ENCODE data around the gene CCM2.

The CCM2 gene

DNA sequence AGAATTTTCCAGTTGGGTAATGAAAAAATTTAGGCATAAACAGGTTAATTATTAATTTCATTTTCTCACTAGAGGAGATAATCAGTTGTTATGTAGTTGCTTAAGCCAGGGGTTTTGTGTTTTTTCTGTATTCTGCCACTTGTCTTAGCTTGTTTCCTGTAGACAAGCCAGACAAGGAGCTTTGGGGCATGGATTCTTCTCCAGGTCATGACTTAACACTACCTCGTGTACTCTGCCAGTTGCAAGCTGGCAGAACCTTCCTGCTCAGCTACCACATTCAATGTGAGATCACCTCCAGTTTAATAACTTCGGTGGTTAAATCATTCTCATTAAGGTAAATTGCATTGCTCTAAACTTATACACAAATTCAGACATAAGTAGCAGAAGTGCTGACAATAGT, 1.8 kb downstream of the CCM2 start:
- no peaks in the 10 kb centered on the region for H3K27me3 ChIP-seq (ENCODE audit: insufficient read depth, low read length)
- no peak overlapping the region for H3K14ac ChIP-seq (ENCODE audit: low read length)
- H3K23ac ChIP-seq (ENCODE audit: low read length), result no peak overlapping the region
- no peak overlapping the region for H3K4me2 ChIP-seq (ENCODE audit: low read length)
- H3K18ac ChIP-seq (ENCODE audit: low read length), result no peak overlapping the region
- H2BK12ac ChIP-seq (ENCODE audit: low read length), result no peak overlapping the region
- WGBS (ENCODE audit: extremely low coverage, insufficient coverage, insufficient read length), result no CpG with 5 or more reads among the region's 2 CpGs
- no peaks in the 10 kb centered on the region for H3K9me3 ChIP-seq (ENCODE audit: insufficient read depth, low read depth, low read length)
- DNase-seq, result no peak
- H2BK120ac ChIP-seq (ENCODE audit: insufficient read depth, low read length, poor library complexity), result no peak overlapping the region
- no peak overlapping the region for H4K12ac ChIP-seq (ENCODE audit: low read depth, low read length)
- no peak overlapping the region for H4K91ac ChIP-seq (ENCODE audit: low read depth, low read length)
- H2BK5ac ChIP-seq (ENCODE audit: low read depth, low read length, poor library complexity), result no peak overlapping the region
- no peak overlapping the region for H3K4me3 ChIP-seq (ENCODE audit: low read depth, low read length)
- no peak overlapping the region for H3K27ac ChIP-seq (ENCODE audit: low read depth, low read length)
- peaks cover 0 to 5% of the 10 kb centered on the region in 2 experiments for H3K36me3 ChIP-seq (ENCODE audit: control insufficient read depth in 1 of 2, insufficient read depth in 2 of 2, low read length in 2 of 2)
- no peak overlapping the region for H2AK5ac ChIP-seq (ENCODE audit: low read length)
- peaks cover 3 to 5% of the 10 kb centered on the region in 2 experiments for H3K4me1 ChIP-seq (ENCODE audit: control insufficient read depth in 1 of 2, insufficient read depth in 2 of 2, low read length in 2 of 2)
- H3K4ac ChIP-seq (ENCODE audit: low read depth, low read length), result no peak overlapping the region
- H2AFZ ChIP-seq (ENCODE audit: insufficient read depth, low read length, poor library complexity), result no peak overlapping the region
- no peak overlapping the region for H4K8ac ChIP-seq (ENCODE audit: low read depth, low read length)
- H3K79me2 ChIP-seq (ENCODE audit: control insufficient read depth, insufficient read depth, low read length, poor library complexity), result peaks cover 14% of the 10 kb centered on the region
- no peak overlapping the region for H3K9ac ChIP-seq (ENCODE audit: low read length)
- H3K79me1 ChIP-seq (ENCODE audit: low read length), result peaks cover 7% of the 10 kb centered on the region

GRCh38 chr7:45003789-45004188, 3.8 kb downstream of the CCM2 start:
- H3K27ac ChIP-seq (ENCODE audit: low read depth, low read length), result no peak overlapping the region
- H3K79me2 ChIP-seq (ENCODE audit: control insufficient read depth, insufficient read depth, low read length, poor library complexity), result peaks cover 14% of the 10 kb centered on the region
- no peak overlapping the region for H2BK120ac ChIP-seq (ENCODE audit: insufficient read depth, low read length, poor library complexity)
- H3K4me2 ChIP-seq (ENCODE audit: low read length), result no peak overlapping the region
- H3K9me3 ChIP-seq (ENCODE audit: insufficient read depth, low read depth, low read length), result no peaks in the 10 kb centered on the region
- H3K4me3 ChIP-seq (ENCODE audit: low read depth, low read length), result no peak overlapping the region
- WGBS (ENCODE audit: extremely low coverage, insufficient coverage, insufficient read length), result no CpG with 5 or more reads among the region's 4 CpGs
- H4K91ac ChIP-seq (ENCODE audit: low read depth, low read length), result no peak overlapping the region
- no peak overlapping the region for H4K12ac ChIP-seq (ENCODE audit: low read depth, low read length)
- no peaks in the 10 kb centered on the region for H3K27me3 ChIP-seq (ENCODE audit: insufficient read depth, low read length)
- no peak overlapping the region for H3K18ac ChIP-seq (ENCODE audit: low read length)
- peaks cover 0 to 8% of the 10 kb centered on the region in 2 experiments for H3K36me3 ChIP-seq (ENCODE audit: control insufficient read depth in 1 of 2, insufficient read depth in 2 of 2, low read length in 2 of 2)
- H2BK5ac ChIP-seq (ENCODE audit: low read depth, low read length, poor library complexity), result no peak overlapping the region
- no peak overlapping the region for H2BK12ac ChIP-seq (ENCODE audit: low read length)
- no peak overlapping the region for H3K23ac ChIP-seq (ENCODE audit: low read length)
- no peak overlapping the region for H3K4ac ChIP-seq (ENCODE audit: low read depth, low read length)
- H4K8ac ChIP-seq (ENCODE audit: low read depth, low read length), result no peak overlapping the region
- H2AK5ac ChIP-seq (ENCODE audit: low read length), result no peak overlapping the region
- no peak overlapping the region for H3K14ac ChIP-seq (ENCODE audit: low read length)
- H3K4me1 ChIP-seq (ENCODE audit: control insufficient read depth in 1 of 2, insufficient read depth in 2 of 2, low read length in 2 of 2), result peaks cover 3 to 5% of the 10 kb centered on the region in 2 experiments
- no peak for DNase-seq
- peaks cover 7% of the 10 kb centered on the region for H3K79me1 ChIP-seq (ENCODE audit: low read length)
- no peak overlapping the region for H2AFZ ChIP-seq (ENCODE audit: insufficient read depth, low read length, poor library complexity)
- H3K9ac ChIP-seq (ENCODE audit: low read length), result no peak overlapping the region

- Histone ChIP-seq H2BK12ac (ENCODE audit: low read length) (no peak overlapping the region), H2BK5ac (ENCODE audit: low read depth, low read length, poor library complexity) (no peak overlapping the region), H3K4me3 (ENCODE audit: low read depth, low read length) (no peak overlapping the region), H4K12ac (ENCODE audit: low read depth, low read length) (no peak overlapping the region), H3K4ac (ENCODE audit: low read depth, low read length) (no peak overlapping the region), H2AK5ac (ENCODE audit: low read length) (no peak overlapping the region), H4K8ac (ENCODE audit: low read depth, low read length) (no peak overlapping the region), H3K18ac (ENCODE audit: low read length) (no peak overlapping the region), H3K79me1 (ENCODE audit: low read length) (no peaks in the 10 kb centered on the region), H3K9ac (ENCODE audit: low read length) (no peak overlapping the region), H3K27ac (ENCODE audit: low read depth, low read length) (no peak overlapping the region), H3K4me1 (ENCODE audit: control insufficient read depth in 1 of 2, insufficient read depth in 2 of 2, low read length in 2 of 2) (no peaks in the 10 kb centered on the region), H4K91ac (ENCODE audit: low read depth, low read length) (no peak overlapping the region), H2BK120ac (ENCODE audit: insufficient read depth, low read length, poor library complexity) (no peak overlapping the region), H3K23ac (ENCODE audit: low read length) (no peak overlapping the region), H3K36me3 (ENCODE audit: control insufficient read depth in 1 of 2, insufficient read depth in 2 of 2, low read length in 2 of 2) (peaks cover 2 to 8% of the 10 kb centered on the region in 2 experiments), H3K9me3 (ENCODE audit: insufficient read depth, low read depth, low read length) (no peaks in the 10 kb centered on the region), H2AFZ (ENCODE audit: insufficient read depth, low read length, poor library complexity) (no peak overlapping the region), H3K4me2 (ENCODE audit: low read length) (no peak overlapping the region), H3K14ac (ENCODE audit: low read length) (no peak overlapping the region), H3K27me3 (ENCODE audit: insufficient read depth, low read length) (no peaks in the 10 kb centered on the region), H3K79me2 (ENCODE audit: control insufficient read depth, insufficient read depth, low read length, poor library complexity) (peaks cover 5% of the 10 kb centered on the region)
- WGBS (ENCODE audit: extremely low coverage, insufficient coverage, insufficient read length), result no CpG with 5 or more reads among the region's 7 CpGs
- no peak for DNase-seq
These were observed 7.1 kb downstream of the CCM2 start for GRCh38 chr7:45007106-45007505.

DNA sequence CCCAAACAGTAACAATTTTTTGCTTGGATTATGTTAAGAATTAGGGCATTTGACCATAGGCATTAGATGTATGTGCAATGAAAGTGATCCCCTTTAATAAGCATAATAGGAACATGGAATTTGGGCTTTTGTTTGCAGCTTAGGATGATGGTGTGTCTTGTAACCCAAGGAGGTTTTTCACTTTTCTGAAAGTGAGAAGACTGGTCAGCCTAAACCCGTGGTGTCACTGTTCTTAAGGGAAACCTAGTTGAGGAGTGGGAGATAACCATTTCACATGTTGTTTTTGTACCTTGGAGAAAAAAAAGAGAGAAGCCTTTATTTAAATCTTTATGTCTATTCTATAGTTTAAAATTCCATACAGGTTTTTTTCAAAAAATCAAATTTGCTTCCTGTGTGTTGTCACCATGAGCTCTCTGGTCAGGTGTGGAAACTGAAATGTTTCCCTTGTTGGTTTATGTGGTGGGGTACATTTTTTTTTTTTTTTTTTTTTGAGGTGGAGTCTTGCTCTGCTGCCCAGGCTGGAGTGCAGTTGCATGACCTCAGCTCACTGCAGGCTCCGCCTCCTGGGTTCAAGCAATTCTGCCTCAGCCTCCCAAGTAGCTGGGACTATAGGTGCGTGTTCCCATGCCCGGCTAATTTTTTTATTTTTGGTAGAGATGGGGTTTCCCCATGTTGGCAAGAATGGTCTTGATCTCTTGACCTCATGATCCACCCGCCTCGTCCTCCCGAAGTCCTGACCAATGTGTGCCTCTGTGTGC, 7.7 kb downstream of the CCM2 start:
- Histone ChIP-seq H3K79me1 (ENCODE audit: low read length) (no peaks in the 10 kb centered on the region), H2BK5ac (ENCODE audit: low read depth, low read length, poor library complexity) (no peak overlapping the region), H4K8ac (ENCODE audit: low read depth, low read length) (no peak overlapping the region), H3K27me3 (ENCODE audit: insufficient read depth, low read length) (no peaks in the 10 kb centered on the region), H3K23ac (ENCODE audit: low read length) (no peak overlapping the region), H3K4me2 (ENCODE audit: low read length) (no peak overlapping the region), H3K4ac (ENCODE audit: low read depth, low read length) (no peak overlapping the region), H3K9me3 (ENCODE audit: insufficient read depth, low read depth, low read length) (no peaks in the 10 kb centered on the region), H3K36me3 (ENCODE audit: control insufficient read depth in 1 of 2, insufficient read depth in 2 of 2, low read length in 2 of 2) (peaks cover 5 to 7% of the 10 kb centered on the region in 2 experiments), H2AFZ (ENCODE audit: insufficient read depth, low read length, poor library complexity) (no peak overlapping the region), H3K4me3 (ENCODE audit: low read depth, low read length) (no peak overlapping the region), H4K91ac (ENCODE audit: low read depth, low read length) (no peak overlapping the region), H3K79me2 (ENCODE audit: control insufficient read depth, insufficient read depth, low read length, poor library complexity) (peaks cover 2% of the 10 kb centered on the region), H2BK120ac (ENCODE audit: insufficient read depth, low read length, poor library complexity) (no peak overlapping the region), H3K18ac (ENCODE audit: low read length) (no peak overlapping the region), H4K12ac (ENCODE audit: low read depth, low read length) (no peak overlapping the region), H3K27ac (ENCODE audit: low read depth, low read length) (no peak overlapping the region), H3K14ac (ENCODE audit: low read length) (no peak overlapping the region), H3K4me1 (ENCODE audit: control insufficient read depth in 1 of 2, insufficient read depth in 2 of 2, low read length in 2 of 2) (no peaks in the 10 kb centered on the region), H2BK12ac (ENCODE audit: low read length) (no peak overlapping the region), H3K9ac (ENCODE audit: low read length) (no peak overlapping the region), H2AK5ac (ENCODE audit: low read length) (no peak overlapping the region)
- no CpG with 5 or more reads among the region's 7 CpGs for WGBS (ENCODE audit: extremely low coverage, insufficient coverage, insufficient read length)
- no peak for DNase-seq

Measured in trophoblast cell (in vitro differentiated cells and primary cell).